Measurements from ENCODE around the gene PCNX3. TPM values are rescaled to one million over a fixed set of nuclear protein-coding genes. Genes with fewer than 3 reads are reported as not detected.

PCNX3 gene
- total RNA-seq, 1 donor from 2014 or later: 61.9 TPM

DNA sequence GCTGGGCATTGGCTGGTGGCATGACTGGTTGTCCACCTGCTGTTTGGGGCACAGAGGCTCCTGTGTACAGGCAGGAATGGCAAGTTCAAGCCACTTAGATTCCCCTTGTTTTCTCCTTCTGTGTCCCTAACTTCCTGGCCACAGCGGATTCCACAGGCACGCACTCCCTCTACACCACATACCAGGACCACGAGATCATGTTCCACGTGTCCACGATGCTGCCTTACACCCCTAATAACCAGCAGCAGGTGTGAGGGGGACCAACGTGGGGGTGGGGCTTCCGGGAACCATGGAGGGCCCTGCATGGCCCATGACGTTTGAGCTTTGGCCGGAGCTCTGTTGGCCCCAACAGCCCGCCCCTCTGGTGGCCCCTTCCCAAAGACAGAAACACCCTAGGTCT, 30.1 kb downstream of the PCNX3 start:
- Histone ChIP-seq H3K4me3 (ENCODE audit: low read depth, low read length) (no peak overlapping the region), H3K27me3 (ENCODE audit: control insufficient read depth, insufficient read depth, low read length) (no peaks in the 10 kb centered on the region), H3K36me3 (ENCODE audit: control insufficient read depth, insufficient read depth, low read length) (peaks cover 2% of the 10 kb centered on the region)
- TF ChIP-seq, protein P1, sequence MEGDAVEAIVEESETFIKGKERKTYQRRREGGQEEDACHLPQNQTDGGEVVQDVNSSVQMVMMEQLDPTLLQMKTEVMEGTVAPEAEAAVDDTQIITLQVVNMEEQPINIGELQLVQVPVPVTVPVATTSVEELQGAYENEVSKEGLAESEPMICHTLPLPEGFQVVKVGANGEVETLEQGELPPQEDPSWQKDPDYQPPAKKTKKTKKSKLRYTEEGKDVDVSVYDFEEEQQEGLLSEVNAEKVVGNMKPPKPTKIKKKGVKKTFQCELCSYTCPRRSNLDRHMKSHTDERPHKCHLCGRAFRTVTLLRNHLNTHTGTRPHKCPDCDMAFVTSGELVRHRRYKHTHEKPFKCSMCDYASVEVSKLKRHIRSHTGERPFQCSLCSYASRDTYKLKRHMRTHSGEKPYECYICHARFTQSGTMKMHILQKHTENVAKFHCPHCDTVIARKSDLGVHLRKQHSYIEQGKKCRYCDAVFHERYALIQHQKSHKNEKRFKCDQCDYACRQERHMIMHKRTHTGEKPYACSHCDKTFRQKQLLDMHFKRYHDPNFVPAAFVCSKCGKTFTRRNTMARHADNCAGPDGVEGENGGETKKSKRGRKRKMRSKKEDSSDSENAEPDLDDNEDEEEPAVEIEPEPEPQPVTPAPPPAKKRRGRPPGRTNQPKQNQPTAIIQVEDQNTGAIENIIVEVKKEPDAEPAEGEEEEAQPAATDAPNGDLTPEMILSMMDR (IDR thresholded peaks at IDR 0.05; ENCODE audit: insufficient read depth, low read length, poor library complexity, severe bottlenecking): no peak
- DNase-seq (ENCODE audit: low read depth): no peak

DNA sequence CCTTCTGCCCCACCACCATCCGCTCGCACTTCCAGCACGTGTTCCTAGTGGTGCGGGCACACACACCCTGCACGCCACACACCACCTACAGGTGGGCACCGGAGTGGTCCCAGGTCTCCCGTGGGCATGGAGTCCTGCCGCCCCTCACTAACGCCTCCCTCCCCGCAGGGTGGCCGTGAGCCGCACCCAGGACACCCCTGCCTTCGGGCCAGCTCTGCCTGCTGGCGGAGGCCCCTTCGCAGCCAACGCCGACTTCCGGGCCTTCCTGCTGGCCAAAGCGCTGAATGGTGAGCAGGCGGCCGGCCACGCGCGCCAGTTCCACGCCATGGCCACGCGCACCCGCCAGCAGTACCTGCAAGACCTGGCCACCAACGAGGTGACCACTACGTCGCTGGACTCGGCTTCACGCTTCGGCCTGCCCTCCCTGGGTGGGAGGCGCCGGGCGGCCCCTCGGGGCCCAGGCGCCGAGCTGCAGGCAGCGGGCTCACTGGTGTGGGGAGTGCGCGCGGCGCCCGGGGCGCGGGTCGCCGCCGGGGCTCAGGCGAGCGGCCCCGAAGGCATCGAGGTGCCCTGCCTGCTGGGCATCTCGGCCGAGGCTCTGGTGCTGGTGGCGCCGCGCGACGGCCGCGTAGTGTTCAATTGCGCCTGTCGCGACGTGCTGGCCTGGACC, 30.8 kb downstream of the PCNX3 start:
- H3K4me3 ChIP-seq (ENCODE audit: low read depth, low read length): peak overlapping the region; percentile 42
- TF ChIP-seq, protein P1 (IDR thresholded peaks at IDR 0.05; ENCODE audit: insufficient read depth, low read length, poor library complexity, severe bottlenecking): no peak
- H3K36me3 ChIP-seq (ENCODE audit: control insufficient read depth, insufficient read depth, low read length): peaks cover 2% of the 10 kb centered on the region
- no peaks in the 10 kb centered on the region for H3K27me3 ChIP-seq (ENCODE audit: control insufficient read depth, insufficient read depth, low read length)
- DNase-seq (ENCODE audit: low read depth): no peak

GRCh38 chr11:65646958-65647701, 31.6 kb downstream of the PCNX3 start:
- no peak for DNase-seq (ENCODE audit: low read depth)
- Histone ChIP-seq H3K27me3 (ENCODE audit: control insufficient read depth, insufficient read depth, low read length) (no peaks in the 10 kb centered on the region), H3K4me3 (ENCODE audit: low read depth, low read length) (peak overlapping the region; percentile 42), H3K36me3 (ENCODE audit: control insufficient read depth, insufficient read depth, low read length) (peaks cover 2% of the 10 kb centered on the region)
- TF ChIP-seq, protein P1 (IDR thresholded peaks at IDR 0.05; ENCODE audit: insufficient read depth, low read length, poor library complexity, severe bottlenecking): no peak

GRCh38 chr11:65648997-65649493, 33.5 kb downstream of the PCNX3 start:
- TF ChIP-seq, protein P1 (IDR thresholded peaks at IDR 0.05; ENCODE audit: insufficient read depth, low read length, poor library complexity, severe bottlenecking): no peak

DNA sequence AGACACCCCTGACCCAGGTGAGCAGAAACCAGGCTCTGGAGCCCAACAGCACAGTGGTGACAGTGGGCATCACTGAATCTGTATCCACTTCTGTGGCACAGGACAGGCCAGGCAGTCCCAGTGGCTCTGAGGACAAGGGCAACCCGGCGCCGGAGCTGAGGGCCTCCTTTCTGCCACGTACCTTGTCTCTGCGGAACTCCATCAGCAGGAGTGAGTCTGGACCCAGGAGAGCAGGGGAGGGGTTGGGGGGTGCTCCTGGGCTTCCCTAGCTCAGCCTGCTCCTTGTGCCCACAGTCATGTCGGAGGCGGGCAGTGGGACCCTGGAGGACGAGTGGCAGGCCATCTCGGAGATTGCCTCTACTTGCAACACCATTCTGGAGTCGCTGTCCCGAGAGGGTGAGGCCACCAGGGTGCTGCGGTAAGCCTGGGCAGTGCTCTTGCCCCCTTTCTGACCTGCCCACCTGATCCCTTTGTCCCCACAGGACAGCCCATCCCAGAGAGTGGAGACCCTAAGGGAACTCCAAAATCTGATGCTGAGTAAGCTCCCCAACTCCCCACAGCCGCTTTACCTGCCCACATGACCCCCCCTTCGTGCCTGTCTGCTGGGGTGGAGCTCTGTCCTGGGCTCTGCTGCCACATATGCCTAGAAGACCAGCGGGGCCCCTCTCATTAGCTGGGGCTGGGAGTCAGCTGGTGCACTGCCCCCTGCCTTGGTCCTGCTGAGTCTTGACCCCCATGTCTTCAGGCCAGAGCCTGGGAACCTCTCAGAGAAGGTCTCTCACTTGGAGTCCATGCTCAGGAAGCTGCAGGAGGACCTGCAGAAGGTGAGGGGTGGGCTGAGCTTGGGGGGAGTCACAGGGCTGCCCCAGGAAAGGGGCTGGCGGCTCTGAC, 34.3 kb downstream of the PCNX3 start:
- DNase-seq (ENCODE audit: low read depth): no peak
- no peak overlapping the region for H3K4me3 ChIP-seq (ENCODE audit: low read depth, low read length)
- TF ChIP-seq, protein P1 (IDR thresholded peaks at IDR 0.05; ENCODE audit: insufficient read depth, low read length, poor library complexity, severe bottlenecking): no peak

More at GRCh38 chr11:65648997-65649493, 33.5 kb downstream of the PCNX3 start:
- Histone ChIP-seq H3K4me3 (ENCODE audit: low read depth, low read length) (no peak overlapping the region), H3K36me3 (ENCODE audit: control insufficient read depth, insufficient read depth, low read length) (peaks cover 2% of the 10 kb centered on the region), H3K27me3 (ENCODE audit: control insufficient read depth, insufficient read depth, low read length) (no peaks in the 10 kb centered on the region)
- DNase-seq (ENCODE audit: low read depth): no peak

More for the DNA sequence above, 34.3 kb downstream of the PCNX3 start:
- Histone ChIP-seq H3K27me3 (ENCODE audit: control insufficient read depth, insufficient read depth, low read length) (no peaks in the 10 kb centered on the region), H3K36me3 (ENCODE audit: control insufficient read depth, insufficient read depth, low read length) (peaks cover 2% of the 10 kb centered on the region)

Data from kidney epithelial cell (primary cell).